SJCRH30 (cell line): ENCODE data around the gene SNRNP200. TPM values are rescaled to one million over a fixed set of nuclear protein-coding genes. Genes with fewer than 3 reads are reported as not detected.

Experiments
- DNase-seq, 2 experiments: peaks; one replicate each; pipeline ENCODE4 v3.0.0-alpha.2; 2015 to 2020
- H3K27ac ChIP-seq: fragments of 250-450 bp; sonication (Bioruptor Pico); 2 replicates; pipeline ENCODE4 v1.5.1; 2020; ENCODE audit warnings: mild to moderate bottlenecking, moderate library complexity
- H3K27me3 ChIP-seq: fragments of 250-450 bp; sonication (Bioruptor Pico); 2 replicates; pipeline ENCODE4 v1.5.1; 2020; ENCODE audit warnings: mild to moderate bottlenecking, moderate library complexity
- H3K36me3 ChIP-seq: fragments of 250-450 bp; sonication (Bioruptor Pico); 2 replicates; pipeline ENCODE4 v1.5.1; 2020; ENCODE audit warnings: mild to moderate bottlenecking, moderate library complexity
- H3K4me1 ChIP-seq: fragments of 250-450 bp; sonication (Bioruptor Pico); 2 replicates; pipeline ENCODE4 v1.5.1; 2020; ENCODE audit warnings: mild to moderate bottlenecking, moderate library complexity
- H3K4me3 ChIP-seq: fragments of 250-450 bp; sonication (Bioruptor Pico); 2 replicates; pipeline ENCODE4 v1.5.1; 2020; ENCODE audit warnings: mild to moderate bottlenecking, moderate library complexity
- H3K9me3 ChIP-seq: fragments of 250-450 bp; sonication (Bioruptor Pico); replicated peaks from 2 replicates; pipeline ENCODE4 v1.5.1; 2020; ENCODE audit warnings: mild to moderate bottlenecking, moderate library complexity
- total RNA-seq: library from RNA; depleted of rRNA; stranded (reverse); fragments of >200 nt; shearing (Covaris generic); gene quantifications from 2 replicates; pipeline ENCODE4 v1.2.3, GENCODE V29; 2014; rRNA removed

SNRNP200 gene
- total RNA-seq, result 153 and 157 TPM in 2 replicates

- Histone ChIP-seq H3K27ac (peak within 1 kb of the TSS; percentile 86), H3K4me1 (peaks cover 11% of the 10 kb centered on the region), H3K4me3 (peak within 1 kb of the TSS; percentile 83), H3K27me3 (no peaks in the 10 kb centered on the region), H3K9me3 (no peaks in the 10 kb centered on the region), H3K36me3 (peaks cover 40% of the 10 kb centered on the region)
- peak; percentile 90 to 94 for DNase-seq
Observed at GRCh38 chr2:96305091-96305978, at the start of gene SNRNP200. Gene SNRNP200 (minus strand): TSS chr2:96305546. CDS start chr2:96305437, 109 bp downstream.

DNA sequence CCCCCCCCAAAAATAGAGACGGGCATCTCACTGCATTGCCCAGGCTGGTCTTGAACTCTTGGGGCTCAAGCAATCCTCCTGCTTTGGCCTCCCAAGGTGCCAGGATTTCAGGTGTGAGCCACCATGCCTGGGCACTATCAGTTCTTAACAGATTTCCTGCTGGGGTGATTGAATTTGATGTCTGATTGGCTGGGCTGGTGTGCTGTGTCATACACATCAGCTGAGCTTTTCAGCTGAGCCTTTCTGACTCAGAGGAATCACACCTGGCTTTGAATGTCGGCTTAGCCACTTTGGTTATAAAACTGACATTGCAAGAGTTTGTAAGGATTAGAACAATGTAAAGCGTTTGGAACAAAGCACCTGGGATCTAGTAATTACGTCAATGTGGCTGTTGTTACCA lies 49.1 kb upstream of the SNRNP200 start:
- Histone ChIP-seq H3K27ac (no peak overlapping the region), H3K4me1 (peaks cover 3% of the 10 kb centered on the region; the same call in 1 of the 2 replicates), H3K36me3 (peaks cover 74% of the 10 kb centered on the region), H3K9me3 (no peaks in the 10 kb centered on the region), H3K27me3 (no peaks in the 10 kb centered on the region), H3K4me3 (no peak overlapping the region)
- no peak for DNase-seq

GRCh38 chr2:96353606-96354101 lies 48.3 kb upstream of the SNRNP200 start:
- no peak for DNase-seq
- no peaks in the 10 kb centered on the region for H3K9me3 ChIP-seq
- no peak overlapping the region for H3K27ac ChIP-seq
- H3K4me3 ChIP-seq, result no peak overlapping the region
- peaks cover 75% of the 10 kb centered on the region for H3K36me3 ChIP-seq
- no peaks in the 10 kb centered on the region for H3K27me3 ChIP-seq
- peaks cover 3% of the 10 kb centered on the region; the same call in 1 of the 2 replicates for H3K4me1 ChIP-seq

GRCh38 chr2:96353032-96353561 lies 47.8 kb upstream of the SNRNP200 start:
- DNase-seq, result peak; percentile 78 to 80
- H3K27ac ChIP-seq, result no peak overlapping the region
- peaks cover 3% of the 10 kb centered on the region; the same call in 1 of the 2 replicates for H3K4me1 ChIP-seq
- no peak overlapping the region for H3K4me3 ChIP-seq
- no peaks in the 10 kb centered on the region for H3K27me3 ChIP-seq
- no peaks in the 10 kb centered on the region for H3K9me3 ChIP-seq
- H3K36me3 ChIP-seq, result peaks cover 79% of the 10 kb centered on the region

DNA sequence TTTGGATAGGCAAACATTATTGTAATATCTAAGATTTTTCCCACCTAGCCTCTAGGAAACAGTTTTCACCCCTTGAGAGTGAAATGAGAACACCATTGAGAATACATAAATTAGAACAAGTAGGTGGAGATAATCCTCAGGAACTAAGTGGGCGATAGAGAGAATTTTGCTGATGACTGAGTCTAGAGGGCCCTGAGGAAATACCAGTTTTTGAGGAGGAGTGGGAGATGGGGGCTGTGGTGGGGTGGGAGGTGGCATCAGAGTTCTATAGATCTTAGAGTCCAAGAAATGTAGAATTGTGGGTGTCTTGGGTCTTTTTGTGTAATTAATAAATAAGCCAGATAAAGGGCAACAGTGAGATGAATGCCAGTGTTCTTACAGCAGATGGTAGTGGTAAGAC lies 42.0 kb upstream of the SNRNP200 start:
- Histone ChIP-seq H3K9me3 (no peaks in the 10 kb centered on the region), H3K27me3 (no peaks in the 10 kb centered on the region), H3K27ac (no peak overlapping the region), H3K4me3 (no peak overlapping the region), H3K4me1 (no peaks in the 10 kb centered on the region), H3K36me3 (peaks cover 93% of the 10 kb centered on the region)
- no peak for DNase-seq

- no peaks in the 10 kb centered on the region for H3K9me3 ChIP-seq
- no peaks in the 10 kb centered on the region for H3K27me3 ChIP-seq
- H3K4me1 ChIP-seq, result no peaks in the 10 kb centered on the region
- no peak overlapping the region for H3K27ac ChIP-seq
- peaks cover 88% of the 10 kb centered on the region for H3K36me3 ChIP-seq
- DNase-seq, result no peak
- H3K4me3 ChIP-seq, result no peak overlapping the region
Observed at GRCh38 chr2:96345868-96346462, 40.6 kb upstream of the SNRNP200 start.

DNA sequence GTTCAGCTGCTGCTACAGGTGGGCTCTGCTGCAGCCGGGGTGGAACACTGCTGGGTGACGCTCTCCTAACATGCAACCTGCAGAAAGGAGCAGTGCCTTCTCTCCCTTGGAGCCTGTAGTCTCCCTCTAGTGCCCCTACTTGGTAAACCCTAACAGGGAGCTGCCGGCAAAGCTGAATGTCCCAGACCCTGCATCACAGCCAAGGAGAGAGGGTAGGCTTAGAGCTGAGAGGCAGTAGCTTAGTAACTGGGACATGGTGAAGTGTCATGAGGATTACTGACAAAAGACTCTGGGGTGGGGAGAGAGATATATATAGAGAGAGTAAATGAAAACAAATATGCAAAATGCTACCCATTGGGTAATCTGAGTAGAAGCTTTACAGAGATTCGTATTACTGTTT lies 40.1 kb upstream of the SNRNP200 start:
- H3K4me3 ChIP-seq, result no peak overlapping the region

DNA sequence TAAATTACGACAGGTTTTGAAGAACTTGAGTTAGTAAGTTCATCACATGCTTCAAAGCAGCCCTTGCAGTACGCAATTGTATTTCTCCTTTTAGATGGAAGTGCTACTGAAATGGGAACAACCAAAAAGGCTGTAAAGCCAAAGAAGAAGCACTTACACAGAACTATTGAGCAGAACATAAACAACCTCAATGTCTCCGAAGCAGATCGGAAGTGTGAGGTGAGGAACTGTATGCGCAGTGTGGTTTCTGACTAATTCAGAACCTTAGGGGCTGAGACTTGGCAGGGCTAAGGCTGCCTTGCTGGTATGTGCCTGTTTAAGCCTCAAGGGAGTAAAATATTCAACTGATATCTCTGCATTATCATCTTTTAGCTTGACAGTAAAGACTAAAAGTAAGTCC lies 38.7 kb upstream of the SNRNP200 start:
- no peaks in the 10 kb centered on the region for H3K27me3 ChIP-seq
- H3K36me3 ChIP-seq, result peaks cover 70% of the 10 kb centered on the region
- no peak overlapping the region for H3K4me3 ChIP-seq
- H3K4me1 ChIP-seq, result no peaks in the 10 kb centered on the region
- no peak for DNase-seq
- no peak overlapping the region for H3K27ac ChIP-seq
- H3K9me3 ChIP-seq, result no peaks in the 10 kb centered on the region

More for the DNA sequence above, 40.1 kb upstream of the SNRNP200 start:
- peaks cover 84% of the 10 kb centered on the region for H3K36me3 ChIP-seq
- no peak overlapping the region for H3K27ac ChIP-seq
- no peaks in the 10 kb centered on the region for H3K9me3 ChIP-seq
- no peak for DNase-seq
- no peaks in the 10 kb centered on the region for H3K27me3 ChIP-seq
- no peaks in the 10 kb centered on the region for H3K4me1 ChIP-seq

DNA sequence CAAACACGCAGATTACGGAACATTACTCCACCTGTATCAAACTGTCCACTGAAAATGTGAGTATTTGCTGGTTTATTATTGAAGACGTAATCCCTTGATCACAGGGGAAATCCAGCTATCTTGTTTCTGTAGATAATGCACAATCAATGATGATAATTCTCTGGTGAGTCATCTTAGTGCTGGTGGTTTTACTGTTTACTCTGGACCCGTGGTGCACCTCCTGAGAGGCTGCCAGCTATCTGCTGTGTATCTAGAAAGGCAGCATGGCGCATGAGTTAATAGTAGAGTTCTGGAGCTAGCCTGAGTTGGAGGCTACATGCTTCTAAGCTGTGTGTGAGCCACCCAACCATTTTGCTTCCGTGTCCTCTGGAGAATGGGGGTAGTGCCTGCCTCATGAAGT lies 36.7 kb upstream of the SNRNP200 start:
- Histone ChIP-seq H3K36me3 (peaks cover 58% of the 10 kb centered on the region), H3K9me3 (no peaks in the 10 kb centered on the region), H3K4me3 (no peak overlapping the region), H3K27ac (no peak overlapping the region), H3K27me3 (no peaks in the 10 kb centered on the region), H3K4me1 (peaks cover under 1% of the 10 kb centered on the region)
- no peak for DNase-seq

GRCh38 chr2:96341641-96342040 lies 36.3 kb upstream of the SNRNP200 start:
- Histone ChIP-seq H3K36me3 (peaks cover 54% of the 10 kb centered on the region), H3K27ac (no peak overlapping the region), H3K27me3 (no peaks in the 10 kb centered on the region), H3K9me3 (no peaks in the 10 kb centered on the region), H3K4me3 (no peak overlapping the region), H3K4me1 (peaks cover 5% of the 10 kb centered on the region)
- no peak for DNase-seq

DNA sequence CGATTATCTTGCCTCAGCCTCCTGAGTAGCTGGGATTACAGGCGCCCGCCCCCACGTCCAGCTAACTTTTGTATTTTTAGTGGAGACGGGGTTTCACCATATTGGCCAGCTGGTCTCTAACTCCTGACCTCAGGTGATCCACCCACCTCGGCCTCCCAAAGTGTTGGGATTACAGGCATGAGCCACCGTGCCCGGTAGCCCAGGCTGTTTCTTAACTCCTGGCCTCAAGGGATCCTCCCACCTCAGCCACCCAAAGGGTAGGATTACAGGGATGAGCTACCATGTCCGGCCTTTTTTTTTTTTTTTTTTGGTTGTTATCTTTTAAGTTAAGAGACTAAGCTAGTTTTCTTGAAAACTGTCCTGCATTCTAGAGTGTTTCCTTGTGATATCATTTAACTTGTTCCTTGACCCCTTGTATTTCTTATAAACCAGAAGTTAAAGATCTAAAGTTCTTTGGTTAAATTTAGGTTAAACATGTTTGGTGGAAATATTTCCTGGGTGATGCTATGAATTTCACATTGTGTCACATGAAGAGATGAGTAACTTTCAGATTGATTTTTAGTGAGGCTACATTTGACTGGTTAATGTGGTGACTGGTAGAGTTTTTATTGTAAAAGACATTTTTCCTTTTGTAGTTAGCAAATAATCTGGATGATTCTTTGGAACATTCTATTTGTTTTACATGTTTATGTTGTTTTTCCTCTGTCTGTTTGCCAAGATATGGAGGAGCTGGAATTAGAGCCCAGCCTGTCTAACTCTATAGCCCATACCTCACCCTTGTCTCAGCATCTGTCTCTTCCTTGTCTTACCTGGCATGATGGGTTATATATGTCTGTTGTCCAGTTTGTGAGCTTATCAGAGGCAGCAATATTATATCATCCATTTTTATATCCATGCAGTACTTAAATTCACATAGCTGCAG lies 35.4 kb upstream of the SNRNP200 start:
- Histone ChIP-seq H3K36me3 (peaks cover 47% of the 10 kb centered on the region), H3K4me3 (no peak overlapping the region), H3K4me1 (peaks cover 9% of the 10 kb centered on the region), H3K9me3 (no peaks in the 10 kb centered on the region), H3K27me3 (no peaks in the 10 kb centered on the region), H3K27ac (no peak overlapping the region)
- no peak for DNase-seq

DNA sequence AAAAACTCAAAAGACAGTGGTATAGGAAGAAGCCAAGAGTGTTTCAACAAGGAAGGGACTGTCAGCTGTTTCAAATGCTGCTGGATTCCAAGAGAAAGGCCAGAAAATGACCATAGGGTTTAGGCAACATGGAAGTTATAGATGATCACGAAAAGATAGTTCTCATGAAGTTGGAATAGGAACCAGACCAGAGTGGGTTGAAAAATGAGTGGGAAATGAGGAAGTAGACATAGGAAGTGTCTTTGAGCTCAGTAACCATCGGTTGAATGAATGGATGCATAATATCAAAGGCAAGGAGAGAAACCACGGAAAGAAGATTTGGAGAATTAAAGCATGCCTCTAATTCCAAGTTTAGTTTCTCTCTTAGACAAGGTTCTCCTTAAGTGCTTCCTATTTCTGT lies 31.5 kb upstream of the SNRNP200 start:
- no peak for DNase-seq
- H3K27me3 ChIP-seq, result no peaks in the 10 kb centered on the region
- H3K36me3 ChIP-seq, result peaks cover 8% of the 10 kb centered on the region
- peak overlapping the region; percentile 76 for H3K4me3 ChIP-seq
- peak overlapping the region; percentile 83 for H3K27ac ChIP-seq
- H3K4me1 ChIP-seq, result peaks cover 9% of the 10 kb centered on the region
- H3K9me3 ChIP-seq, result no peaks in the 10 kb centered on the region

DNA sequence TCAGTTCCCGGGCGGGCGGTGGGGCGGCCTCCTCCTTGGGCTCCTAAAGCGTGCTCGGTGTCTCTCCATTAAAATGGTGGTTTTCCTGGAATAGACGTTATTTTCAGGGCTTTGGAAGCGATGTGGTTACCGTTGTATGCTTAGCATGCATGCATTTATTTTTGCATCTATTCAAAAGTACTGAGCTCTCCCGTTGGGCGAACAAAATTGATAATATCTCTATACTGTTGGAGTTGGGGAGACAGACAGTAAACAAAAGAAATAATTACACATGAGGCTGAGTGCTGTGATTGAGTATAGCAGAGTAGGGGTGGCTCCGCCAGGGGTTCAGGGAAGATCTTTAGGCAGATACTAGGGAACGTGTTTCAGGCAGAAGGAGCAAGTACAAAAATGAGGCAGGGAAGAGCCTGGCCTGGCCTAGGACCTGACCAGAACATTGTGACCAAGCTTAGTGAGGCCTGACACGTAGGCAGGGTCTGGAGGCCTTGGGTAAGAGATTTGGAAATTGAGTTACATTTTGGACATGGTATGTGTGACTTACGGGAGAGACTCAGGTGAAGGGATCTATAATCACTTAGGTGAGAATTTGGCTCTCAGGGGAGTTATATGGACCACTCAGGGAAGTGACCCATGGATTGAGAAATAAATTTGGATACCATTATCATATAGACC lies 30.9 kb upstream of the SNRNP200 start:
- peak overlapping the region; percentile 76 for H3K4me3 ChIP-seq
- H3K27me3 ChIP-seq, result no peaks in the 10 kb centered on the region
- DNase-seq, result no peak
- H3K27ac ChIP-seq, result peak overlapping the region; percentile 83
- H3K9me3 ChIP-seq, result no peaks in the 10 kb centered on the region
- peaks cover 9% of the 10 kb centered on the region for H3K4me1 ChIP-seq
- H3K36me3 ChIP-seq, result peaks cover 8% of the 10 kb centered on the region

DNA sequence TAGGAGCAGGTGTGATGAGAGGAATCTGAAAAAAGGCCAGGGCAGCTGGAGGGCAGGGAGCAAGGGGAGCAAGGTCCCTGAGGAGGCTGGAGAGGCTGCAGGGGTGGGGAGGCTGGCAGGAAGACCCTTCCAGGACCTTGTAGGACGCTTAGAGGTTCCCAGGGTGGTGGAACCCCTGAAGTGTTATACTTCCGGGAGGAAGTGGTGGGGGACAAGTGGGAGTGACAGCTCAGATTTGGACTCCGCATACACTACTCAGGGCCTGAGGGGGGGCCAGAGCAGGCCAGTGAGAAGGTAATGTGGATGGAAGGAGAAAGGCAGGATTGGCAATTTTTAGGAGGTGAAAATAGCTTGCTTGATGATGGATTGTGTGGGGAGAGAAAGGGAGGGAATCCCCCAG lies 28.4 kb upstream of the SNRNP200 start:
- H3K4me1 ChIP-seq, result peaks cover 9% of the 10 kb centered on the region
- H3K4me3 ChIP-seq, result no peak overlapping the region
- no peaks in the 10 kb centered on the region for H3K27me3 ChIP-seq
- H3K36me3 ChIP-seq, result peaks cover 10% of the 10 kb centered on the region
- H3K27ac ChIP-seq, result no peak overlapping the region
- no peak for DNase-seq
- no peaks in the 10 kb centered on the region; the same call in 1 of the 2 replicates for H3K9me3 ChIP-seq
